ENCODE data around the gene LRIG3. TPM values are rescaled to one million over a fixed set of nuclear protein-coding genes. Genes with fewer than 3 reads are reported as not detected.
"Not testable (repeated sequence)": the region's sequence is repeated elsewhere in the genome, so short reads cannot be mapped to it uniquely, and the experiment has no call there.

LRIG3 gene
- total RNA-seq, 2 donors from 2014 or later = 68.6 to 71.6 TPM

DNA sequence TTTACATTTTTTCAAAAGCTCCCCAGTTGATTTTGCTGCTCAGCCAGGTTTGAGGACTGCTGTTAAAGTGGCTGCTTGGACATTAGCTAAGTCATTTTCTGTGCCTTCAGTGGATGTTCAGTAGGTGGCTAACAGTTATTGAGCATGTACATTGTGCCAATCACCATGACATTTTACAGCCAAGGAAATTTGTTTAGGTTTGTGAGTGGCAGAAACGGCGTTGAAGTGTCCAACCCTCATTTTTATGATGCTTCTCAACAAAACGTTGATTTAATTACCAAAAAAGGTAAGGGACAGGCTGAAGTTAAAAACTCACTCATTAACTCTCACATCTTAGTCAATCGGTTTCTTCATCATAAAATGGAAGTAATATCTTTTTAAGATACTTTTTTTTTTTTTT, 37.0 kb upstream of the LRIG3 start:
- TF ChIP-seq, protein P1, sequence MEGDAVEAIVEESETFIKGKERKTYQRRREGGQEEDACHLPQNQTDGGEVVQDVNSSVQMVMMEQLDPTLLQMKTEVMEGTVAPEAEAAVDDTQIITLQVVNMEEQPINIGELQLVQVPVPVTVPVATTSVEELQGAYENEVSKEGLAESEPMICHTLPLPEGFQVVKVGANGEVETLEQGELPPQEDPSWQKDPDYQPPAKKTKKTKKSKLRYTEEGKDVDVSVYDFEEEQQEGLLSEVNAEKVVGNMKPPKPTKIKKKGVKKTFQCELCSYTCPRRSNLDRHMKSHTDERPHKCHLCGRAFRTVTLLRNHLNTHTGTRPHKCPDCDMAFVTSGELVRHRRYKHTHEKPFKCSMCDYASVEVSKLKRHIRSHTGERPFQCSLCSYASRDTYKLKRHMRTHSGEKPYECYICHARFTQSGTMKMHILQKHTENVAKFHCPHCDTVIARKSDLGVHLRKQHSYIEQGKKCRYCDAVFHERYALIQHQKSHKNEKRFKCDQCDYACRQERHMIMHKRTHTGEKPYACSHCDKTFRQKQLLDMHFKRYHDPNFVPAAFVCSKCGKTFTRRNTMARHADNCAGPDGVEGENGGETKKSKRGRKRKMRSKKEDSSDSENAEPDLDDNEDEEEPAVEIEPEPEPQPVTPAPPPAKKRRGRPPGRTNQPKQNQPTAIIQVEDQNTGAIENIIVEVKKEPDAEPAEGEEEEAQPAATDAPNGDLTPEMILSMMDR (IDR thresholded peaks at IDR 0.05) = no peak
- TF ChIP-seq POLR2A (IDR thresholded peaks at IDR 0.05) = no peak
- ATAC-seq (no peak), DNase-seq (no peak)
- H3K9me3 ChIP-seq = no peaks in the 10 kb centered on the region
- H3K4me1 ChIP-seq = peaks cover 5% of the 10 kb centered on the region
- WGBS, 2 donors = 83 to 91% methylated on average over 4 of the region's 4 CpGs
- H3K4me3 ChIP-seq = no peak overlapping the region
- H3K27ac ChIP-seq = no peak overlapping the region
- H3K27me3 ChIP-seq = no peaks in the 10 kb centered on the region
- intact Hi-C loops (cut with DNase I) = no loop called here
- H3K36me3 ChIP-seq (replicated peaks in 1 of 2; ENCODE audit: insufficient read depth in 1 of 2, low read depth in 2 of 2) = no peaks in the 10 kb centered on the region

DNA sequence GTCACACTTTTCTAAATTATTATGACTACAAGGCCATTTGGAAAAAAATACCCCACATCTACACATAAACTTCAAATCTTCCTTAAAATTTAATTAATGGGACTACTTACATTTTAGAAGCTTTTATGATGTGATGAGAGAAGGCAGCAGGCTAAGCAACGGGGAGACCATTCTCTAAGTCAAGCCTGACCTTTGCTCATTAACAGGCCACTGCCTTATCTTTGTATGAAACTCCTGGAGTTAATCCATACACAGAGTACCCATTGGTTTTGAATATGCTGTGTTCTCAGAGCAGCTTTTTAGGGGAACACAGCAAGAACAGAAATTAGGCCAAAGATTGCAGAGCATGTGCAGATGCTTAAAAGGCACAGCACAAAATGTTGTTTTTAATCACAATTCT, 35.5 kb upstream of the LRIG3 start:
- ATAC-seq (no peak), DNase-seq (no peak)
- 30 to 31% methylated on average over 1 of the region's 1 CpG for WGBS, 2 donors
- Histone ChIP-seq H3K9me3 (no peaks in the 10 kb centered on the region), H3K4me1 (peaks cover 5% of the 10 kb centered on the region), H3K27me3 (no peaks in the 10 kb centered on the region), H3K4me3 (no peak overlapping the region), H3K36me3 (replicated peaks in 1 of 2; ENCODE audit: insufficient read depth in 1 of 2, low read depth in 2 of 2) (no peaks in the 10 kb centered on the region), H3K27ac (no peak overlapping the region)
- TF ChIP-seq, protein P1 (IDR thresholded peaks at IDR 0.05) = no peak
- no peak for TF ChIP-seq POLR2A (IDR thresholded peaks at IDR 0.05)
- intact Hi-C loops (cut with DNase I) = no loop called here

DNA sequence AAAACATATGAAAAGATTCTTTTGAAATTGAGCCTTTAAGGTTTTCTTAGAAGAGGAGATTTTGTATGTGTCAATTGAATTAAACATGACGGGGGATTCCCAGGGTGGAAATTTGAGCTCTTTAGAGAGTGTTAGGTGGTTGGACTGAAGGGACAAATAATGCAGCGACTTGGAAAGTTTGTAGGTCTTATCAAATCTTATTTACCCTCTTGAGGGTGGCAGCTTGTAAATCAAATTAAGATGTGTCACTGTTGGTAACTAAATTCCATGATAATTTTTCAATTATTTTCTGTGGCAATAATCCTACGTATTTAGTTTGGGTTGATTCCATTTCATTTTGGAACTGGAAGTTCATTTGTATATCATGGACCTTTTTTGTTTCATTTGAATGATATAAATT, 33.7 kb upstream of the LRIG3 start:
- ATAC-seq = no peak
- TF ChIP-seq, protein P1 (IDR thresholded peaks at IDR 0.05) = no peak
- TF ChIP-seq POLR2A (IDR thresholded peaks at IDR 0.05) = no peak

DNA sequence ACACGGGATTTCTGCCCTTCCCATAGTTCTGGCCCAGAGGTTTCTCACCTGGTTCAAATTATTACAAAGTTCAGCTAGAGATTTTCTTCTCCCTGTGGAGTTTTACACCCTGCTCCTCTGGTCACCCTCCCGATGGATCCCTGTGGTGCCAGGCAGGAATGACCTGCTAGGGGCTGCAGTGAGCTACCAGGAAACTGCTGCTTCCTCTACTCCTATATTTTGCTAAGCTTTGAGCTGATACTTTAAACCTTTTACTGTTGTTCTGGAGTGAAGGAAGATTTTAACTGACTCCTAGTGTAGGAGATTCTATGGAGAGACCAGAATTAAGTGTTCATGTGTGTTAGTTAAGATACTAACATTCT, 30.4 kb upstream of the LRIG3 start:
- ATAC-seq (no peak), DNase-seq (no peak)
- no peaks in the 10 kb centered on the region for H3K36me3 ChIP-seq (replicated peaks in 1 of 2; ENCODE audit: insufficient read depth in 1 of 2, low read depth in 2 of 2)
- H3K27ac ChIP-seq = no peak overlapping the region
- no peak overlapping the region for H3K4me3 ChIP-seq
- H3K4me1 ChIP-seq = no peaks in the 10 kb centered on the region
- no peaks in the 10 kb centered on the region for H3K27me3 ChIP-seq
- intact Hi-C loops (cut with DNase I) = no loop called here
- TF ChIP-seq, protein P1 (IDR thresholded peaks at IDR 0.05) = no peak
- TF ChIP-seq POLR2A (IDR thresholded peaks at IDR 0.05) = no peak
- 60 to 88% methylated on average over 2 of the region's 2 CpGs for WGBS, 2 donors
- H3K9me3 ChIP-seq = no peaks in the 10 kb centered on the region

More for the DNA sequence above, 33.7 kb upstream of the LRIG3 start:
- H3K27me3 ChIP-seq = no peaks in the 10 kb centered on the region
- no peak overlapping the region for H3K27ac ChIP-seq
- no peak overlapping the region for H3K4me3 ChIP-seq
- H3K36me3 ChIP-seq (replicated peaks in 1 of 2; ENCODE audit: insufficient read depth in 1 of 2, low read depth in 2 of 2) = no peaks in the 10 kb centered on the region
- 38 to 44% methylated on average over 3 of the region's 3 CpGs for WGBS, 2 donors
- intact Hi-C loops (cut with DNase I) = no loop called here
- H3K4me1 ChIP-seq = no peaks in the 10 kb centered on the region
- no peak for DNase-seq
- no peaks in the 10 kb centered on the region for H3K9me3 ChIP-seq

DNA sequence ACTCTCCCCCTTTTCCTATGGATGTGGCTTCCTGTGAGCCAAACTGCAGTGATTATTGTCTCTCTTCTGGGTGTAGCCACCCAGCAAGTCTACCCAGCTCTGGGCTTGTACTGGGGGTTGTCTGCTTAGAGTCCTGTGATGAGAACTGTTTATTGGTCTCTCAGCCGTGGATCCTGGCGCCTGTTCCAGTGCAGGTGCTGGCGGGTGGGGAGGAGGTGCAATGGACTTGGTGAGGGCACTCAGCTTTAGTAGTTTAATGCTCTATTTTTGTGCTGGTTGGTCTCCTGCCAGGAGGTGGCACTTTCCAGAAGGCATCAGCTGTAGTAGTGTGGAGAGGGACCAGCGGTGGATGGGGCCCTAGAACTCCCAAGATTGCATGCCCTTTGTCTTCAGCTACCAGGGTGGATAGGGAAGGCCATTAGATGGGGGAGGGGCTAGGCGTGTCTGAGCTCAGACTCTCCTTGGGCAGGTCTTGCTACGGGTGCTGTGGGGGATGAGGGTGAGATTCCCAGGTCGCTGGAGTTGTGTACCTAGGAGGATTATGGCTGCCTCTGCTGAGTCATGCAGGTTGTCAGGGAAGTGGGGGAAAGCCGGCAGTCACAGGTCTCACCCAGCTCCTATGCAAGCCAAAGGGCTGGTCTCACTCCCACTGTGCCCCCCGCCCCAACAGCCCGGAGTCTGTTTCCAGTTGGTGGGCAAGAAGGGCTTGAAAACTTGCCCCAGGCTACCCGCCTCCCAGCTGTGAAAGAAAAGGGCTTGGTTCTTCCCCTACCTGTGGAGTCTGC, 29.8 kb upstream of the LRIG3 start:
- DNase-seq; H3K27ac ChIP-seq; H3K4me3 ChIP-seq; H3K4me1 ChIP-seq; intact Hi-C loops (cut with DNase I); H3K36me3 ChIP-seq (replicated peaks in 1 of 2; ENCODE audit: insufficient read depth in 1 of 2, low read depth in 2 of 2); H3K27me3 ChIP-seq; ATAC-seq; H3K9me3 ChIP-seq: not testable (repeated sequence)
- 83% methylated on average over 5 to 11 of the region's 11 CpGs for WGBS, 2 donors
